HepG2 (cell line): Measurements from ENCODE around the gene CES1. TPM values are rescaled to one million over a fixed set of nuclear protein-coding genes. Genes with fewer than 3 reads are reported as not detected.
A peak's percentile ranks its signal among the peaks of the same experiment; 100 is the strongest.

Source experiments
- AKNA ChIP-seq: sonication (generic); formaldehyde crosslinking; IDR thresholded peaks from 2 replicates; pipeline ENCODE4 v1.4.0; 2020; ENCODE audit warnings: missing genetic modification reagents, borderline replicate concordance
- ARID5B ChIP-seq: IDR thresholded peaks from 2 replicates; pipeline ENCODE4 v1.4.0; 2020; ENCODE audit warnings: mild to moderate bottlenecking, missing genetic modification reagents
- HINFP ChIP-seq: sonication (generic); formaldehyde crosslinking; IDR thresholded peaks from 2 replicates; pipeline ENCODE4 v1.4.0; 2020; ENCODE audit warnings: low read depth, mild to moderate bottlenecking, missing genetic modification reagents
- ISX ChIP-seq: sonication (generic); formaldehyde crosslinking; conservative IDR thresholded peaks from 2 replicates; pipeline ENCODE4 v1.5.0; 2020; ENCODE audit warnings: missing genetic modification reagents
- ZNF589 ChIP-seq: sonication (generic); formaldehyde crosslinking; conservative IDR thresholded peaks from 2 replicates; pipeline ENCODE4 v1.8.0; 2022; ENCODE audit warnings: mild to moderate bottlenecking, moderate library complexity, missing genetic modification reagents
- ZNF660 ChIP-seq: sonication (generic); formaldehyde crosslinking; IDR thresholded peaks from 2 replicates; pipeline ENCODE4 v1.5.1; 2020; ENCODE audit warnings: mild to moderate bottlenecking, low read depth, missing genetic modification reagents, borderline replicate concordance
- polyA plus RNA-seq, 8 experiments: library from polyadenylated mRNA; depleted of rRNA in 3 of 8; stranded (reverse) in 7 of 8; unstranded in 1 of 8; fragments of >200 nt; fragmentation: Illumina TruSeq in 4 of 8; extraction: Trizol in 4 of 8; gene quantifications; 2 replicates each; pipeline versions ENCODE4 v1.2.1 to v1.2.3, GENCODE V29; 2011 to 2016; ENCODE audit warnings: low read depth in 4 of 8, missing spikeins in 1 of 8, mixed read lengths in 1 of 8; ENCODE audit not compliant: insufficient read depth in 1 of 8
- total RNA-seq, 5 experiments: library from RNA; depleted of rRNA; stranded (reverse); fragments of >200 nt; fragmentation: Illumina TruSeq; extraction: Trizol; gene quantifications; 2 replicates each; pipeline ENCODE4 v1.2.3, GENCODE V29; 2016; ENCODE audit warnings: low read depth in 1 of 5
- TF ChIP-seq, protein P1 (sequence below): sonication (generic); formaldehyde crosslinking; IDR thresholded peaks from 2 replicates; pipeline ENCODE4 v1.5.1; 2020; ENCODE audit warnings: mild to moderate bottlenecking, missing genetic modification reagents, moderate library complexity
- TF ChIP-seq, protein P2 (sequence below): sonication (generic); formaldehyde crosslinking; IDR thresholded peaks from 2 replicates; pipeline ENCODE4 v1.9.0; 2021; ENCODE audit warnings: missing genetic modification reagents, mild to moderate bottlenecking, borderline replicate concordance
- TF ChIP-seq, protein P3 (sequence below): sonication (generic); formaldehyde crosslinking; IDR thresholded peaks from 2 replicates; pipeline ENCODE4 v1.8.1; 2023; ENCODE audit warnings: missing genetic modification reagents, mild to moderate bottlenecking, borderline replicate concordance

CES1 gene
- total and polyA plus RNA-seq, 2 of the 13 experiments (the other 11 are each of a cell fraction or from before 2014, with no cell fraction given), result 136 to 198 TPM

DNA sequence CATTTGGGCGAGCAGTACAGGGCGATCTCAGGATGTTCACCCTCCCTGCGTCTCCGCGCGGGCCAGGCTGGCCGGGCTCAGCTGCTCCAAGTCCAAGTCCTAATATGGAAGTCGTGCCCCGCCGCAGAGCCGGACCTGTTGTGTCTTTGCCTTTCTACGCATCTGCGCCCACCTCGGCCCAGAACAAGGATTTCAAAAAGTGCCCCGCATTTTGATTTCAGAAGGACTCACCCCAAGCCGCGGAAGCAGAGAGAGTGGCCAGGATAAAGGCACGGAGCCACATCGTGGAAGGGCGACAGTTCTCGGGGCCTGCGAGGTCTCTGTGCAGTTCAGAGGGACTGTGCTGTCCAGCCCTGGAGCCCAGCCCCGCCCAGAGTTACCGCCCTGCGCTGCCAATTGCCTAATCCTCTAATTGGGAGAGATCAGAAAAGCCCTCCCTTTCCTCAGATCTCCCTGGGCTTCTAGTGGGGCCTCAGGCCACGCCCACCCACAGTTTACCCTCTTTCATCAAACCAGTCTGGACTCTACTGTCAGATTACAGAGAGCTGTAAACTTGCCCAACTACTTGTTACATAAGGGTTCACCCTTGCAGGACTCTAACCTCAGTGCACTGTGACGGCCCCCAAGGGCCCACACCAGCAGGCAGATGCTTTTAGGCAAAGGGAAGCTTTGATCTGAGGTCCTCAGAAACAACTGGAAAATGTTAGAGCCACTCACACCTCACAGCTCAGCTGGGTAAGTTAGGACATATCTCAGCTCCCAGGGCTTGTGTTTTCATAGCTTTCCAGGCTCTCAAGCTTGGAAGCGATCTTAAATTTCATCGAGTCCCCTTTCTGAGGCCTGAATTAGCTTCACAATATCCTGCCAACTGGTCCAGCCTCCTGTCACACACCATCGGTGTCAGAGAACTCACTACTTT is at the start of gene CES1 (continued):
- TF ChIP-seq, protein P1, sequence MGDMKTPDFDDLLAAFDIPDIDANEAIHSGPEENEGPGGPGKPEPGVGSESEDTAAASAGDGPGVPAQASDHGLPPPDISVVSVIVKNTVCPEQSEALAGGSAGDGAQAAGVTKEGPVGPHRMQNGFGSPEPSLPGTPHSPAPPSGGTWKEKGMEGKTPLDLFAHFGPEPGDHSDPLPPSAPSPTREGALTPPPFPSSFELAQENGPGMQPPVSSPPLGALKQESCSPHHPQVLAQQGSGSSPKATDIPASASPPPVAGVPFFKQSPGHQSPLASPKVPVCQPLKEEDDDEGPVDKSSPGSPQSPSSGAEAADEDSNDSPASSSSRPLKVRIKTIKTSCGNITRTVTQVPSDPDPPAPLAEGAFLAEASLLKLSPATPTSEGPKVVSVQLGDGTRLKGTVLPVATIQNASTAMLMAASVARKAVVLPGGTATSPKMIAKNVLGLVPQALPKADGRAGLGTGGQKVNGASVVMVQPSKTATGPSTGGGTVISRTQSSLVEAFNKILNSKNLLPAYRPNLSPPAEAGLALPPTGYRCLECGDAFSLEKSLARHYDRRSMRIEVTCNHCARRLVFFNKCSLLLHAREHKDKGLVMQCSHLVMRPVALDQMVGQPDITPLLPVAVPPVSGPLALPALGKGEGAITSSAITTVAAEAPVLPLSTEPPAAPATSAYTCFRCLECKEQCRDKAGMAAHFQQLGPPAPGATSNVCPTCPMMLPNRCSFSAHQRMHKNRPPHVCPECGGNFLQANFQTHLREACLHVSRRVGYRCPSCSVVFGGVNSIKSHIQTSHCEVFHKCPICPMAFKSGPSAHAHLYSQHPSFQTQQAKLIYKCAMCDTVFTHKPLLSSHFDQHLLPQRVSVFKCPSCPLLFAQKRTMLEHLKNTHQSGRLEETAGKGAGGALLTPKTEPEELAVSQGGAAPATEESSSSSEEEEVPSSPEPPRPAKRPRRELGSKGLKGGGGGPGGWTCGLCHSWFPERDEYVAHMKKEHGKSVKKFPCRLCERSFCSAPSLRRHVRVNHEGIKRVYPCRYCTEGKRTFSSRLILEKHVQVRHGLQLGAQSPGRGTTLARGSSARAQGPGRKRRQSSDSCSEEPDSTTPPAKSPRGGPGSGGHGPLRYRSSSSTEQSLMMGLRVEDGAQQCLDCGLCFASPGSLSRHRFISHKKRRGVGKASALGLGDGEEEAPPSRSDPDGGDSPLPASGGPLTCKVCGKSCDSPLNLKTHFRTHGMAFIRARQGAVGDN (CRISPR knock-in tag), result peak; percentile 85
- TF ChIP-seq ISX (CRISPR knock-in tag) (no peak), ZNF660 (CRISPR knock-in tag) (0 out of 2 replicates have a peak, but pooled peaks have one; percentile 74), HINFP (no peak), ARID5B (CRISPR knock-in tag) (peak; percentile 84), AKNA (no peak), ZNF589 (CRISPR knock-in tag) (no peak)
- TF ChIP-seq, protein P2, sequence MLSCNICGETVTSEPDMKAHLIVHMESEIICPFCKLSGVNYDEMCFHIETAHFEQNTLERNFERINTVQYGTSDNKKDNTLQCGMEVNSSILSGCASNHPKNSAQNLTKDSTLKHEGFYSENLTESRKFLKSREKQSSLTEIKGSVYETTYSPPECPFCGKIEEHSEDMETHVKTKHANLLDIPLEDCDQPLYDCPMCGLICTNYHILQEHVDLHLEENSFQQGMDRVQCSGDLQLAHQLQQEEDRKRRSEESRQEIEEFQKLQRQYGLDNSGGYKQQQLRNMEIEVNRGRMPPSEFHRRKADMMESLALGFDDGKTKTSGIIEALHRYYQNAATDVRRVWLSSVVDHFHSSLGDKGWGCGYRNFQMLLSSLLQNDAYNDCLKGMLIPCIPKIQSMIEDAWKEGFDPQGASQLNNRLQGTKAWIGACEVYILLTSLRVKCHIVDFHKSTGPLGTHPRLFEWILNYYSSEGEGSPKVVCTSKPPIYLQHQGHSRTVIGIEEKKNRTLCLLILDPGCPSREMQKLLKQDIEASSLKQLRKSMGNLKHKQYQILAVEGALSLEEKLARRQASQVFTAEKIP (CRISPR knock-in tag), result no peak
- TF ChIP-seq, protein P3, sequence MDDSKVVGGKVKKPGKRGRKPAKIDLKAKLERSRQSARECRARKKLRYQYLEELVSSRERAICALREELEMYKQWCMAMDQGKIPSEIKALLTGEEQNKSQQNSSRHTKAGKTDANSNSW, result 0 out of 2 replicates have a peak, but pooled peaks have one; percentile 34
